GM10248 (cell line): ENCODE data around the gene THTPA.

Experiments used
- CTCF ChIA-PET: fragments of 300-600 bp; sonication (Branson Sonifier 250); formaldehyde crosslinking; extraction: SDS; loops from one replicate; lab custom pipeline; 2021; ENCODE audit warnings: antibody characterized with exemption; lab: Yijun Ruan, JAX
- POLR2A ChIA-PET: fragments of 350-650 bp; sonication (Branson Sonifier 250); formaldehyde crosslinking; extraction: SDS; loops from one replicate; lab custom pipeline; 2020; ENCODE audit warnings: antibody characterized with exemption; lab: Yijun Ruan, JAX
- DNase-seq: peaks from one replicate; pipeline ENCODE4 v3.0.0; 2012; ENCODE audit errors: extremely low spot score
- TF ChIP-seq, protein P1 (sequence below): IDR thresholded peaks from 2 replicates; pipeline ENCODE4 v1.5.1; 2012; ENCODE audit warnings: mild to moderate bottlenecking, low read depth; ENCODE audit errors: extremely low read depth, missing control alignments, control extremely low read depth

THTPA gene

DNA sequence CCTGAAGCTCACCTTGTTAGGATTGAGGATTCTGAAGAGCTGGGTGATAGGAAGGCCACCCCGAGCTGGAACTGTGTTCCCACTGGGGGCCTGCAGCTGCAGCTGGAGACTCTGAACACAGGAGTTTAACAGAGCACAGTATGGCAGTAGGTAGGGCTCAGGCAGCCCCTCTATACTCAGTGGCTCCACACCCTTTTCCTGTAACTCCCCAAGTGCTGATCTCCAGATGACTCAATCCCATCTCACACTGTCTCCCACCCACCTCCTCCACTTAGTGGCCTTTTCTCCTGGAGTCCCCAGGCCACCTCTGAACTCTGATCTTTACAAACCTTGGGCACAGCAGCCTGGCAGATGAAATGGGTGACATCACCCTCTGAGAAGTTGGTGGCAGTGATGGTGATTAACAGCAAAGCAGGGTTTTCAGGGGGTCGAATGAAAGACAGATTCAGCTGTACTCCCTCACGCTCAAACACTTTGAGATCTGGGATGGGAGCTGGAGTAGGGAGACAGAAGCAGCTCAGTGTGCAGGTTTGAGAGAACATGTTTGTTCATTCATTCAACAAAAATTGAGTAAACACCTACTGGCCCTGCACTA, 4.0 kb downstream of the THTPA start:
- CTCF ChIA-PET, result interaction anchor here (0.6 to 15.7 kb wide), 37 partner anchors 9 to 763 kb away, joined by 3 to 497 read pairs (median 5); partner anchors contain the start of genes PABPN1 and ZFHX2
- POLR2A ChIA-PET, result interaction anchor here (1.0 to 1.1 kb wide), 2 partner anchors 9 to 82 kb away, joined by 3 read pairs; no protein-coding TSS in a partner anchor
- no peak for DNase-seq
- TF ChIP-seq, protein P1, sequence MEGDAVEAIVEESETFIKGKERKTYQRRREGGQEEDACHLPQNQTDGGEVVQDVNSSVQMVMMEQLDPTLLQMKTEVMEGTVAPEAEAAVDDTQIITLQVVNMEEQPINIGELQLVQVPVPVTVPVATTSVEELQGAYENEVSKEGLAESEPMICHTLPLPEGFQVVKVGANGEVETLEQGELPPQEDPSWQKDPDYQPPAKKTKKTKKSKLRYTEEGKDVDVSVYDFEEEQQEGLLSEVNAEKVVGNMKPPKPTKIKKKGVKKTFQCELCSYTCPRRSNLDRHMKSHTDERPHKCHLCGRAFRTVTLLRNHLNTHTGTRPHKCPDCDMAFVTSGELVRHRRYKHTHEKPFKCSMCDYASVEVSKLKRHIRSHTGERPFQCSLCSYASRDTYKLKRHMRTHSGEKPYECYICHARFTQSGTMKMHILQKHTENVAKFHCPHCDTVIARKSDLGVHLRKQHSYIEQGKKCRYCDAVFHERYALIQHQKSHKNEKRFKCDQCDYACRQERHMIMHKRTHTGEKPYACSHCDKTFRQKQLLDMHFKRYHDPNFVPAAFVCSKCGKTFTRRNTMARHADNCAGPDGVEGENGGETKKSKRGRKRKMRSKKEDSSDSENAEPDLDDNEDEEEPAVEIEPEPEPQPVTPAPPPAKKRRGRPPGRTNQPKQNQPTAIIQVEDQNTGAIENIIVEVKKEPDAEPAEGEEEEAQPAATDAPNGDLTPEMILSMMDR, result no peak

DNA sequence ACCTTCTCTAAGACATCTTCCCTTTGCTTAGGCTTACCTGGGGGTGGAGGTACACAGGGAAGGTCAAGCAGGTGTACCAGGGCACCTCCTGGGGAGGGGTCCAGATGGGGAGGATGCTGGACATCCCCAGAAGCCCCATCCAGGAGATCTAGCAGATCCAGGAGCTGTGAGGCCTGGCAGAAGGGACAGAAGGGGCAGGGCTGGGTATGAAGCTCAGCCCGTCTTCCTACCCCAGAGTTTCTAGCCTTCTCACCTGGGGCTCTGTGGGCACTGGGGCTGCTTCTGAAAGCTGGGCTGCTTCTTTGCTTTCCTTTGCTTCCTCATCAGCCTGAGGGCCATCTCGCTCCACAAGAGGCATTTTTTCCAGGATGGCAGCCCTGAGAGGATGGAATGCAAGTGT, 5.2 kb downstream of the THTPA start:
- ChIA-PET POLR2A (no interaction called here), CTCF (interaction anchor here (1.1 to 15.7 kb wide), 14 partner anchors 9 to 440 kb away, joined by 3 to 497 read pairs (median 10); partner anchors contain the start of gene DHRS4)
- no peak for DNase-seq
- TF ChIP-seq, protein P1, result no peak

DNA sequence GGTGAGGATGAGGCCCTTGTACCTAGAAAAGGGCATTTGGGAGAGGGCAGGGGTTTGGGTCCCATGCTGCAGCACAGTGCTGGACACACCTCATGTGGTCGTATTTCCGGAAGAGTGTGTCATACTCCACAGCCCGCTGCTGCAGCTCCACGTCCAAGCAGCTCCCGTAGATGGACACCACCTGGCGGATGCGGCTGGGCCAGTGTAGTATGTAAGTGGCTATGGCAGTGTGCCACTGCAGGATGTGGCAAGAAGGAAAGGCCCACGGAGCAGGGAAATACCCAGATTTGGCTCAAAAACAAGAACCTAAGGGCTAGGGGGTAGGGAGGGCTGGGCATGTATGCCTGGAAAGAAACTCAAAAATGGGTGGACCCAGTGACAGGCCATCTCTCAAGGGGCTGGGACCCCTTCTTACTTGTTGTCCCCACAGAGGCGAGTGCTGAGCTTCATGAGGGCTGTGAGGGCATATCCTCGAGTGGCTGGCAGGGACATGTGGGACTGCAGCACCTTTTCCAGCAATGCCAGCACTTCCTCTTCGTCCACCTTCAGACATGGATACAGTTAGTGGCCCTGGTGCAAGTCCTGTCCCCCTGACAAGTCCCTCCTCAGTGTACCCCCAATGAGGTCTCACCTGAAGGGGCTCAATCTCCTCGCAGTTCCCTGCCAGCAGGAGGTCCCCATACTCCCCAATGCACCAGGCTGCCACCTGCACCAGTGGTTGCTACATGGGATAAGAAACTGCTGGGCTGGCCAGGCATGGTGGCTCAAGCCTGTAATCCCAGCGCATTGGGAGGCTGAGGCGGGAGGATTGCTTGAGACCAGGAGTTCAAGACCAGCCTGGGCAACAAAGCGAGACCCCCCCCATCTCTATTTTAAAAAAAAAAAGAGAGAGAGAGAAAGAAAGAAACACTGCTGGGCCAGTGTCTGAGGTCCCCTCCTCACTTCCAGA, 6.1 kb downstream of the THTPA start:
- DNase-seq, result no peak
- ChIA-PET CTCF (interaction anchor here (0.8 to 15.7 kb wide), 23 partner anchors 8 to 391 kb away, joined by 3 to 497 read pairs (median 7); partner anchors contain the start of genes DHRS4 and PABPN1), POLR2A (no interaction called here)

DNA sequence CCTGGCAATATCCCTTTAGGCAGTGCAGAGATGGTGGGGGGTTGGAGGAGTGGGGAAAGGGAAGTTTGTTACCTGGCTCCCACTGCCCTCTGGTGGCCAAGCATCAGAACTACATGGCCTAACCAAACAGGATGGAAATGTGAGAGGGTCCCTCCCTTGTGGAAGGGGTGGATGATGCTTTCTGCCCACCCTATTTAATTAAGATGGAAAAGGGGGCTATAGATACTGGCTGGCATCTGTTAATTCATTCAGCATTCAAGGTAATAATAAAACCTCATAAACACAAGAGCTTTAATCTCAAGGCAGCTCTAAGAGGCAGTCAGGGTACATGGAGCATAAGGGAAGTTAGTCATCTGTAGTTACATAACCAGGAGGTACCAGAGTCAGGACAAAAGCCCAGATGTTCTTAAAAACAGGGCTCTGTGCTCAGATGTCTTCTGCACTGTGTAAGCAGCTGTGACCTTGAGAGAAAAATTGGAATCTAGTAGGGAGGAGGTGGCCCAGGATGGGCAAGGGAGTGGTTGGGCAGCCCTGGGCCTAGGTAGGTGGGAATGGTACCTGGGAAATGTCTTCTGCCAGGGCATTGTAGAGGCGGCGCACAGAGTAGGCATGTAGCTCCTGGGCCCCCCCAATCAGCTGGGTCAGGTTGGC, 6.9 kb downstream of the THTPA start:
- ChIA-PET CTCF (interaction anchor here (0.6 to 15.7 kb wide), 20 partner anchors 9 to 486 kb away, joined by 3 to 497 read pairs (median 4); partner anchors contain the start of gene PABPN1), POLR2A (no interaction called here)
- TF ChIP-seq, protein P1, result peak; percentile 93
- peak; percentile 62 for DNase-seq

More for the DNA sequence above, 6.1 kb downstream of the THTPA start:
- TF ChIP-seq, protein P1, result no peak

DNA sequence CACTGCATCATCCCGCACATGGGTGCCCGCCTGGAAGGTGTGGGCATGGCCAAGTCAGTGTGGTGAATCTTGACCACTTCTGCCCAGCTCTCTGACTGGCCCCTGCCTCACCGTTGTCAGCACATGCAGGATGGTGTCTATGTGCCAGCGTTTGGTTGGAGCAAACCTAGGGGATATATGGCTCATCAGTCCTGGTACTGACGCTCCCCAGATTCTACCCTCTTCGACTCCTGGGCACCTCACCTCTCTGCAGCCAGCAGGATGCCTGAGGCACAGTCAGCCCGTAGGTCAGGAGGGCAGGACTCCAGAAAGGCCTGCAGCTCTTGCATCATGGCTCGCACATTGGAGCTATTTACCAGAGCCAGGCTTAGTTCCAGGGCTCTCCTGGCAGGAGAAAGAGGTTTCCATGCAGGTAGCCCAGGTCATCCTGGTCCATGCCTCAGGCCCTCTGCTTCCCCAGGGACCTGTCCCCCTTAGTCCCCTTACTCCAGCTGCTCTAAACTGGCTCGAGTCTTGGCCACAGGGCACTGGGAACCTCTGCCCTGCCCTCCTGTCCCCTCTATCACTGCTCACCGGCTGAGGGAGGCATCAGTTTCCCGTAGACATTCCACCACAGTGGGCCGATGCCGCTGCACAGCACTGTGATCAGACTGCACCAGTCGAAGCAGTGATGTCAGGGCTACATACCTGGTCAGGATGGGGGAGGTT, 7.6 kb downstream of the THTPA start:
- TF ChIP-seq, protein P1, result no peak
- POLR2A ChIA-PET, result no interaction called here
- CTCF ChIA-PET, result interaction anchor here (0.6 to 15.7 kb wide), 20 partner anchors 9 to 485 kb away, joined by 3 to 497 read pairs (median 4); partner anchors contain the start of gene PABPN1
- DNase-seq, result no peak
